BE2C (cell line): ENCODE results near the gene NPAT.
"Not testable (repeated sequence)": the region's sequence is repeated elsewhere in the genome, so short reads cannot be mapped to it uniquely, and the experiment has no call there.

Source experiments
- DNase-seq: peaks from one replicate; pipeline ENCODE4 v3.0.0-alpha.2; 2020
- H3K27me3 ChIP-seq: fragments of 250-450 bp; sonication (Bioruptor Pico); 2 replicates; pipeline ENCODE4 v1.5.1; 2020; ENCODE audit warnings: mild to moderate bottlenecking
- H3K36me3 ChIP-seq: fragments of 250-450 bp; sonication (Bioruptor Pico); 2 replicates; pipeline ENCODE4 v1.5.1; 2020; ENCODE audit warnings: mild to moderate bottlenecking
- H3K4me1 ChIP-seq: fragments of 250-450 bp; sonication (Bioruptor Pico); 2 replicates; pipeline ENCODE4 v1.5.1; 2020
- H3K4me3 ChIP-seq: 2 replicates; pipeline ENCODE4 v1.5.1; 2011; ENCODE audit warnings: low read depth, low read length
- H3K9me3 ChIP-seq: fragments of 250-450 bp; sonication (Bioruptor Pico); 2 replicates; pipeline ENCODE4 v1.5.1; 2020
- CTCF ChIP-seq: IDR thresholded peaks from 2 replicates; pipeline ENCODE4 v1.5.1; 2012; ENCODE audit warnings: mild to moderate bottlenecking, low read depth, low read length

The NPAT gene

DNA sequence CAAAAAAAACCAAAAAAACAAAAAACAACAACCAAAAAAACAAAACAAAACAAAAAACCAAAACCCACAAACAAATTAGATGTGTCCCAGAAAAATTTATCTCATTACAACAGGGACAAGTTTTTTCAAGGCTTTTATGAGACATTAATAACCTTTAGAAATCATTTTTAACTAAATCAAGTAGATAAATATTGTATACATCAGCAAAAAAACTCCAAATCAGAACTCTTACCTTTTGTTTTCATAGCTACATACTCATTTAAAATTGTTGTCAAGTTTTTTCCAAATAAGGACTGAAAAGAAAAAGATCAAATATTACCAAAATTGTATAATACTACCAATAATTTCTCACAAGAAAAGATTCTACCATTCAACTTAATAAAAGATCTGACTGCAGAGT, 28.7 kb downstream of the NPAT start:
- H3K36me3 ChIP-seq = peaks cover 51% of the 10 kb centered on the region
- H3K9me3 ChIP-seq = no peaks in the 10 kb centered on the region
- no peak for DNase-seq
- TF ChIP-seq CTCF = no peak
- H3K27me3 ChIP-seq = no peaks in the 10 kb centered on the region
- H3K4me1 ChIP-seq = no peaks in the 10 kb centered on the region
- no peak overlapping the region for H3K4me3 ChIP-seq

GRCh38 chr11:108177570-108177969, 44.9 kb downstream of the NPAT start:
- H3K4me1 ChIP-seq = no peaks in the 10 kb centered on the region
- no peak for DNase-seq
- no peak for TF ChIP-seq CTCF
- H3K36me3 ChIP-seq = peaks cover 45% of the 10 kb centered on the region
- H3K9me3 ChIP-seq = no peaks in the 10 kb centered on the region
- no peak overlapping the region for H3K4me3 ChIP-seq
- H3K27me3 ChIP-seq = no peaks in the 10 kb centered on the region

- Histone ChIP-seq H3K36me3 (peaks cover 76% of the 10 kb centered on the region), H3K4me3 (no peak overlapping the region), H3K27me3 (no peaks in the 10 kb centered on the region), H3K4me1 (no peaks in the 10 kb centered on the region), H3K9me3 (no peaks in the 10 kb centered on the region)
- no peak for DNase-seq
- no peak for TF ChIP-seq CTCF
Observed at GRCh38 chr11:108170184-108170583, 52.3 kb downstream of the NPAT start.

GRCh38 chr11:108167624-108168023, 54.8 kb downstream of the NPAT start:
- H3K27me3 ChIP-seq = no peaks in the 10 kb centered on the region
- DNase-seq = no peak
- TF ChIP-seq CTCF = no peak
- H3K4me1 ChIP-seq = no peaks in the 10 kb centered on the region
- no peaks in the 10 kb centered on the region for H3K9me3 ChIP-seq
- H3K4me3 ChIP-seq = no peak overlapping the region
- H3K36me3 ChIP-seq = peaks cover 68% of the 10 kb centered on the region

- H3K4me3 ChIP-seq, DNase-seq, H3K9me3 ChIP-seq, H3K27me3 ChIP-seq, H3K4me1 ChIP-seq: not testable (repeated sequence)
- H3K36me3 ChIP-seq = peaks cover 63% of the 10 kb centered on the region
Observed at GRCh38 chr11:108162878-108163277, 59.6 kb downstream of the NPAT start.

- no peak for DNase-seq
- Histone ChIP-seq H3K4me3 (no peak overlapping the region), H3K36me3 (peaks cover 52% of the 10 kb centered on the region), H3K27me3 (no peaks in the 10 kb centered on the region), H3K9me3 (no peaks in the 10 kb centered on the region), H3K4me1 (no peaks in the 10 kb centered on the region)
- TF ChIP-seq CTCF = no peak
Observed at GRCh38 chr11:108160970-108161566, 61.4 kb downstream of the NPAT start.

GRCh38 chr11:108154591-108154990, 67.8 kb downstream of the NPAT start:
- no peak for DNase-seq
- Histone ChIP-seq H3K27me3 (no peaks in the 10 kb centered on the region), H3K4me3 (no peak overlapping the region), H3K4me1 (no peaks in the 10 kb centered on the region), H3K36me3 (peaks cover 51% of the 10 kb centered on the region), H3K9me3 (no peaks in the 10 kb centered on the region)
- TF ChIP-seq CTCF = no peak
